CD14-positive monocyte (primary cell): ENCODE results near the gene TM2D3. TPM values are rescaled to one million over a fixed set of nuclear protein-coding genes. Genes with fewer than 3 reads are reported as not detected.

Source experiments
- DNase-seq, 3 donors: peaks; one replicate each; pipeline ENCODE4 v3.0.0-alpha.2; 2011 to 2022
- H2AFZ ChIP-seq: 2 replicates; pipeline ENCODE4 v1.6.0; 2012; ENCODE audit warnings: mild to moderate bottlenecking, low read depth, low read length, inconsistent platforms; ENCODE audit not compliant: insufficient read depth, poor library complexity, severe bottlenecking
- H3K27ac ChIP-seq, 2 donors: 1 replicate in 1 of 2; 2 replicates in 1 of 2; pipeline ENCODE4 v1.5.1; 2012 to 2013; ENCODE audit warnings: low read length in 2 of 2, control low read depth in 1 of 2, inconsistent platforms in 1 of 2, low read depth in 1 of 2, mild to moderate bottlenecking in 1 of 2
- H3K27me3 ChIP-seq, 2 donors: one replicate each; pipeline versions ENCODE4 v1.6.0 to v1.6.1; 2011 to 2013; ENCODE audit warnings: low read length in 2 of 2; ENCODE audit not compliant: control insufficient read depth in 2 of 2, insufficient read depth in 2 of 2
- H3K36me3 ChIP-seq, 2 donors: replicated peaks in 1 of 2; 1 replicate in 1 of 2; 2 replicates in 1 of 2; pipeline versions ENCODE4 v1.5.1 to v1.6.1; 2012 to 2013; ENCODE audit warnings: low read length in 2 of 2, control low read depth in 1 of 2, inconsistent platforms in 1 of 2, mild to moderate bottlenecking in 1 of 2; ENCODE audit not compliant: insufficient read depth in 2 of 2, control insufficient read depth in 1 of 2
- H3K4me1 ChIP-seq, 2 donors: 1 replicate in 1 of 2; 2 replicates in 1 of 2; pipeline versions ENCODE4 v1.5.1 to v1.6.1; 2012 to 2013; ENCODE audit warnings: low read length in 2 of 2, control low read depth in 1 of 2, inconsistent platforms in 1 of 2, mild to moderate bottlenecking in 1 of 2, moderate library complexity in 1 of 2; ENCODE audit not compliant: insufficient read depth in 2 of 2, control insufficient read depth in 1 of 2
- H3K4me2 ChIP-seq: replicated peaks from 2 replicates; pipeline ENCODE3; 2012; ENCODE audit warnings: low read length, moderate library complexity, mild to moderate bottlenecking; ENCODE audit not compliant: poor library complexity, severe bottlenecking; ENCODE audit errors: extremely low read depth
- H3K4me3 ChIP-seq, 3 experiments: fragments of 200-600 bp in 1 of 3; sonication (generic) in 1 of 3; replicated peaks in 1 of 3; 1 replicate in 2 of 3; 2 replicates in 1 of 3; pipeline ENCODE4 v1.5.1; 2011 to 2013; ENCODE audit warnings: low read length in 3 of 3, mild to moderate bottlenecking in 3 of 3, control low read depth in 2 of 3, low read depth in 2 of 3, inconsistent platforms in 1 of 3, moderate library complexity in 1 of 3
- H3K79me2 ChIP-seq: 2 replicates; pipeline ENCODE4 v1.6.0; 2012; ENCODE audit warnings: mild to moderate bottlenecking, control low read depth, inconsistent platforms, low read length, moderate library complexity; ENCODE audit not compliant: insufficient read depth
- H3K9ac ChIP-seq: 2 replicates; pipeline ENCODE4 v1.6.0; 2017; ENCODE audit warnings: low read length, mild to moderate bottlenecking; ENCODE audit not compliant: insufficient read depth, poor library complexity, severe bottlenecking
- H3K9me3 ChIP-seq, 2 donors: replicated peaks in 1 of 2; 1 replicate in 1 of 2; 2 replicates in 1 of 2; pipeline versions ENCODE4 v1.5.1 to v1.6.1; 2012 to 2013; ENCODE audit warnings: low read length in 2 of 2, control low read depth in 1 of 2; ENCODE audit not compliant: control insufficient read depth in 1 of 2, insufficient read depth in 1 of 2
- H4K20me1 ChIP-seq: 2 replicates; pipeline ENCODE4 v1.6.0; 2012; ENCODE audit warnings: mild to moderate bottlenecking, low read length, control low read depth, moderate library complexity; ENCODE audit not compliant: insufficient read depth
- H3K27ac Mint-ChIP-seq, 7 donors: one replicate each; pipeline ENCODE4 v1.8.0; 2020; ENCODE audit warnings: mild to moderate bottlenecking in 7 of 7, mixed read lengths in 7 of 7, moderate library complexity in 6 of 7, inconsistent platforms in 2 of 7
- H3K27me3 Mint-ChIP-seq, 3 donors: one replicate each; pipeline ENCODE4 v1.8.0; 2021 to 2022; ENCODE audit warnings: low read depth in 3 of 3, mild to moderate bottlenecking in 3 of 3, mixed read lengths in 3 of 3, moderate library complexity in 3 of 3, inconsistent platforms in 1 of 3
- H3K36me3 Mint-ChIP-seq, 2 donors: one replicate each; pipeline ENCODE4 v1.8.0; 2020; ENCODE audit warnings: mixed read lengths in 2 of 2, inconsistent platforms in 1 of 2, mild to moderate bottlenecking in 1 of 2
- H3K4me1 Mint-ChIP-seq: one replicate; pipeline ENCODE4 v1.8.0; 2020; ENCODE audit warnings: mild to moderate bottlenecking, mixed read lengths
- H3K4me3 Mint-ChIP-seq, 2 donors: one replicate each; pipeline ENCODE4 v1.8.0; 2020; ENCODE audit warnings: mild to moderate bottlenecking in 2 of 2, mixed read lengths in 2 of 2, moderate library complexity in 1 of 2
- H3K9me3 Mint-ChIP-seq, 7 donors: one replicate each; pipeline ENCODE4 v1.8.0; 2020 to 2022; ENCODE audit warnings: mixed read lengths in 7 of 7, mild to moderate bottlenecking in 6 of 7, moderate library complexity in 6 of 7, inconsistent platforms in 2 of 7
- WGBS: methylation state at CpG from one replicate; pipeline ENCODE4 v1.1.5; 2013; ENCODE audit warnings: missing lambda C conversion rate; ENCODE audit not compliant: insufficient coverage; 5-methylcytosine and 5-hydroxymethylcytosine counted together
- intact Hi-C, 2 donors: fragments of 100-400 bp; cut with micrococcal nuclease; formaldehyde crosslinking; loops; one replicate each; pipeline versions ENCODE4 v1.15.0 to v1.15.1; 2023
- polyA plus RNA-seq, 3 donors: library from polyadenylated mRNA; depleted of rRNA in 1 of 3; unstranded in 2 of 3; stranded (reverse) in 1 of 3; fragments of 300-500 nt in 2 of 3; fragments of >200 nt in 1 of 3; fragmentation: Illumina TruSeq in 2 of 3; gene quantifications; 1 replicate in 2 of 3; 2 replicates in 1 of 3; pipeline ENCODE4 v1.2.3, GENCODE V29; 2012 to 2021
- TF ChIP-seq, protein P1 (sequence below): fragments of 200-600 bp; IDR thresholded peaks from one replicate; pipeline ENCODE4 v1.8.0; 2022; ENCODE audit warnings: antibody characterized with exemption, mild to moderate bottlenecking

Gene TM2D3
- polyA plus RNA-seq, 3 donors = 22.9 to 54.6 (median 26.5) TPM

DNA sequence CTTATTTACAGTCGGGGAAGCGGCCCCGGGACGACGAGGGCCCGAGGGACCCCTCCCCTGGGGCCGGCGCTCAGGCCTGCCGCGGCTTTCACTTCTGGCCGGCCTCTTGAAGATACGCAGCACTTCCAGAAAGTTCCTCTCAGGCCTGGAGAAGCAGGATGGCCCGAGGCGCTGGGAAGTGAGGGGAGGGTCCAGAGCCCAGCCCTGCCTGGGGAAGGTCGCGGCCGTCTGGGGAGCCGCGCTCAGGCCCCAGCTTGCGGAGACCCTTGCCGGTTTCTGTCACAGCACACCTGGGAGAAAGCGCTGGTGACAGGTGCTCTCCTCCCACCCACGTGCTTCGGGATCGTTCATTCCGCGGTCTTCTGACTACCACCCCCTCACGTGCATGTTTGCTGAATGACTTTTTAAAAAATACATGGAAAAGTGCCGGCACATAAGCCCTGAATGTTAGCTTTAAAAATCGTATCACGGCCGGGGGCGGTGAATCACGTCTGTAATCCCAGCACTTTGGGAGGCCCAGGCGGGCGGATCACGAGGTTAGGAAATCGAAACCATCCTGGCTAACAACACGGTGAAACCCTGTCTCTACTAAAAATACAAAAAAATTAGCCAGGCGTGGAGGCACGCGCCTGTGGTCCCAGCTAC, 727 bp upstream of the TM2D3 start:
- intact Hi-C loops = loop anchor here (2.0 to 10.0 kb wide), 8 partner anchors 69 to 1048 kb away; partner anchors contain the start of genes ASB7 (in 1 of the 2), LINS1 (in 1 of the 2), SELENOS (in 1 of the 2) and SNRPA1 (in 1 of the 2)
- WGBS = 40% methylated on average over 19 of the region's 42 CpGs

DNA sequence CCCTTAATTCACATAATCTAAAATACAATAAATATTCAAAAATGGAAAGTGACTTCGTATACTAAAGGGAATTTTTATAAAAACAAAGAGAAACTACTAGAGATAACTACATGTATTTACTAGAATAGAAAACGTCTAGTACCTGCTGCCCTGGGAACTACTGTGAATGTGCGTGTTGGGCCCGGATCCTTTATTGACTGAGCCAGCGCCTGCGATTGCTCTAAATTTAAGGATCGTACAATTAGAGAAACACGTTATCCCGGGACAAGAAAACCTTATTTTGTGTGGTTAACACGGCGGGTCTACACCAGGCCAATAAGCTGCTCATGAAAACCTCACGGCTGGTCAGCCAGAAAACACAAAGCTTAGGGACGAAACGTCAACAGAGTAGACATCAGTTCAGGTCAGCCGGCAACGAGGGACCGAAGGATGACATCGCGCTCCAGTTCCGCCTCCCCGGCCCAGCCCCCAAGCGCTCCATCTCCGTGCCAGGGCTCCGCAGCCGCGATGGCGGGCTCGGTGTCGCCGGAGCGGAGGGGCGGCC, 555 bp downstream of the TM2D3 start:
- 0% methylated on average over 30 of the region's 32 CpGs for WGBS
- H3K27ac Mint-ChIP-seq = peak overlapping the region; percentile 98 to 100 (median 99)

More for the DNA sequence above, 727 bp upstream of the TM2D3 start:
- H3K9ac ChIP-seq = peak overlapping the region; percentile 97
- H3K4me2 ChIP-seq = peak overlapping the region; percentile 78
- H3K4me3 Mint-ChIP-seq = peak overlapping the region; percentile 80 to 89
- H3K9me3 ChIP-seq = no peaks in the 10 kb centered on the region
- H3K27ac Mint-ChIP-seq = peak overlapping the region; percentile 96 to 99 (median 97)
- peaks cover 12 to 19% of the 10 kb centered on the region in 2 donors for H3K36me3 ChIP-seq
- peaks cover 47% of the 10 kb centered on the region for H3K79me2 ChIP-seq
- peaks cover 17 to 21% of the 10 kb centered on the region in 2 donors for H3K36me3 Mint-ChIP-seq
- peaks cover 43% of the 10 kb centered on the region for H3K4me1 Mint-ChIP-seq
- H3K27me3 ChIP-seq = no peaks in the 10 kb centered on the region
- H3K4me3 ChIP-seq = peak overlapping the region; percentile 60 to 80 (median 68)
- TF ChIP-seq, protein P1, sequence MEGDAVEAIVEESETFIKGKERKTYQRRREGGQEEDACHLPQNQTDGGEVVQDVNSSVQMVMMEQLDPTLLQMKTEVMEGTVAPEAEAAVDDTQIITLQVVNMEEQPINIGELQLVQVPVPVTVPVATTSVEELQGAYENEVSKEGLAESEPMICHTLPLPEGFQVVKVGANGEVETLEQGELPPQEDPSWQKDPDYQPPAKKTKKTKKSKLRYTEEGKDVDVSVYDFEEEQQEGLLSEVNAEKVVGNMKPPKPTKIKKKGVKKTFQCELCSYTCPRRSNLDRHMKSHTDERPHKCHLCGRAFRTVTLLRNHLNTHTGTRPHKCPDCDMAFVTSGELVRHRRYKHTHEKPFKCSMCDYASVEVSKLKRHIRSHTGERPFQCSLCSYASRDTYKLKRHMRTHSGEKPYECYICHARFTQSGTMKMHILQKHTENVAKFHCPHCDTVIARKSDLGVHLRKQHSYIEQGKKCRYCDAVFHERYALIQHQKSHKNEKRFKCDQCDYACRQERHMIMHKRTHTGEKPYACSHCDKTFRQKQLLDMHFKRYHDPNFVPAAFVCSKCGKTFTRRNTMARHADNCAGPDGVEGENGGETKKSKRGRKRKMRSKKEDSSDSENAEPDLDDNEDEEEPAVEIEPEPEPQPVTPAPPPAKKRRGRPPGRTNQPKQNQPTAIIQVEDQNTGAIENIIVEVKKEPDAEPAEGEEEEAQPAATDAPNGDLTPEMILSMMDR = no peak
- no peak for DNase-seq
- peak overlapping the region; percentile 69 for H2AFZ ChIP-seq
- H3K27me3 Mint-ChIP-seq = no peaks in the 10 kb centered on the region
- H4K20me1 ChIP-seq = no peaks in the 10 kb centered on the region
- peak overlapping the region; percentile 99 to 100 for H3K27ac ChIP-seq
- H3K9me3 Mint-ChIP-seq = no peaks in the 10 kb centered on the region
- H3K4me1 ChIP-seq = peaks cover 43 to 48% of the 10 kb centered on the region in 2 donors

More for the DNA sequence above, 555 bp downstream of the TM2D3 start:
- TF ChIP-seq, protein P1 = no peak
- H3K27me3 Mint-ChIP-seq = no peaks in the 10 kb centered on the region
- H3K4me3 ChIP-seq = peak overlapping the region; percentile 70 to 80 (median 76)
- peak overlapping the region; percentile 71 for H3K4me2 ChIP-seq
- H3K9ac ChIP-seq = peak overlapping the region; percentile 97
- H3K79me2 ChIP-seq = peaks cover 58% of the 10 kb centered on the region
- peaks cover 12 to 21% of the 10 kb centered on the region in 2 donors for H3K36me3 ChIP-seq
- peaks cover 18 to 26% of the 10 kb centered on the region in 2 donors for H3K36me3 Mint-ChIP-seq
- H4K20me1 ChIP-seq = no peaks in the 10 kb centered on the region
- no peak overlapping the region for H2AFZ ChIP-seq
- H3K4me1 Mint-ChIP-seq = peaks cover 48% of the 10 kb centered on the region
- H3K4me1 ChIP-seq = peaks cover 49 to 56% of the 10 kb centered on the region in 2 donors
- intact Hi-C loops = loop anchor here (2.0 to 10.0 kb wide), 8 partner anchors 71 to 1047 kb away; partner anchors contain the start of genes ASB7 (in 1 of the 2), LINS1 (in 1 of the 2), SELENOS (in 1 of the 2) and SNRPA1 (in 1 of the 2)
- H3K27ac ChIP-seq = peak overlapping the region; percentile 99 to 100
- peak overlapping the region; percentile 80 to 94 for H3K4me3 Mint-ChIP-seq
- H3K9me3 ChIP-seq = no peaks in the 10 kb centered on the region
- no peaks in the 10 kb centered on the region for H3K27me3 ChIP-seq
- no peak for DNase-seq
- no peaks in the 10 kb centered on the region for H3K9me3 Mint-ChIP-seq
